MM.1S (cell line): ENCODE results near the gene TSC22D4.
"Not testable (repeated sequence)": the region's sequence is repeated elsewhere in the genome, so short reads cannot be mapped to it uniquely, and the experiment has no call there.

Experiments used
- DNase-seq: peaks from one replicate; pipeline ENCODE4 v3.0.0-alpha.2; 2015
- H2AFZ ChIP-seq: fragments of 300-600 bp; sonication (generic); 2 replicates; pipeline ENCODE4 v1.6.0; 2016; ENCODE audit warnings: antibody characterized with exemption, low read length
- H3F3A ChIP-seq: fragments of 300-600 bp; sonication (generic); 2 replicates; pipeline ENCODE4 v1.6.1; 2016; ENCODE audit warnings: mild to moderate bottlenecking, antibody characterized with exemption, low read length, moderate library complexity, mixed read lengths; ENCODE audit not compliant: insufficient read depth
- H3K27ac ChIP-seq: fragments of 300-600 bp; sonication (generic); 2 replicates; pipeline ENCODE4 v1.5.1; 2016; ENCODE audit warnings: mild to moderate bottlenecking, low read length
- H3K27me3 ChIP-seq: fragments of 300-600 bp; sonication (generic); replicated peaks from 2 replicates; pipeline ENCODE4 v1.6.0; 2016; ENCODE audit warnings: low read length; ENCODE audit not compliant: insufficient read depth
- H3K36me3 ChIP-seq: fragments of 300-600 bp; sonication (generic); replicated peaks from 2 replicates; pipeline ENCODE4 v1.6.1; 2016; ENCODE audit warnings: mild to moderate bottlenecking, low read length, mixed read lengths; ENCODE audit not compliant: insufficient read depth
- H3K4me1 ChIP-seq: fragments of 300-600 bp; sonication (generic); 2 replicates; pipeline ENCODE4 v1.6.1; 2016; ENCODE audit warnings: low read length, mixed read lengths
- H3K4me2 ChIP-seq: fragments of 300-600 bp; sonication (generic); 2 replicates; pipeline ENCODE4 v1.6.0; 2016; ENCODE audit warnings: low read depth, low read length
- H3K4me3 ChIP-seq: fragments of 300-600 bp; sonication (generic); 2 replicates; pipeline ENCODE4 v1.5.1; 2016; ENCODE audit warnings: low read length, mixed read lengths
- H3K79me2 ChIP-seq: fragments of 300-600 bp; sonication (generic); 2 replicates; pipeline ENCODE4 v1.6.1; 2016; ENCODE audit warnings: mixed run types, low read length, mixed read lengths
- H3K9ac ChIP-seq: fragments of 300-600 bp; sonication (generic); 2 replicates; pipeline ENCODE4 v1.6.1; 2016; ENCODE audit warnings: low read length, mixed read lengths
- H3K9me2 ChIP-seq: fragments of 300-600 bp; sonication (generic); replicated peaks from 2 replicates; pipeline ENCODE4 v1.6.1; 2016; ENCODE audit warnings: mild to moderate bottlenecking, low read length, mixed read lengths; ENCODE audit not compliant: insufficient read depth
- H3K9me3 ChIP-seq: fragments of 300-600 bp; sonication (generic); replicated peaks from 2 replicates; pipeline ENCODE4 v1.6.1; 2016; ENCODE audit warnings: mild to moderate bottlenecking, low read length, mixed read lengths; ENCODE audit not compliant: insufficient read depth
- H4K20me1 ChIP-seq: fragments of 300-600 bp; sonication (generic); 2 replicates; pipeline ENCODE4 v1.6.1; 2016; ENCODE audit warnings: mild to moderate bottlenecking, low read length, moderate library complexity, mixed read lengths; ENCODE audit not compliant: insufficient read depth
- CTCF ChIP-seq: fragments of 300-600 bp; sonication (generic); IDR thresholded peaks from 2 replicates; pipeline ENCODE4 v1.5.1; 2016; ENCODE audit warnings: antibody characterized with exemption, low read length, mixed read lengths
- EZH2 ChIP-seq: fragments of 300-600 bp; sonication (generic); optimal IDR thresholded peaks from 2 replicates; pipeline ENCODE3; 2017; ENCODE audit warnings: low read depth, mild to moderate bottlenecking, antibody characterized with exemption, low read length, mixed read lengths
- EZH2phosphoT487 ChIP-seq: fragments of 300-600 bp; sonication (generic); IDR thresholded peaks from 2 replicates; pipeline ENCODE4 v1.6.1; 2018; ENCODE audit warnings: antibody characterized with exemption, low read length

TSC22D4 gene

GRCh38 chr7:100452513-100452912 is 26.5 kb downstream of the TSC22D4 start:
- no peaks in the 10 kb centered on the region for H3K9me2 ChIP-seq
- H3K79me2 ChIP-seq = no peaks in the 10 kb centered on the region
- no peaks in the 10 kb centered on the region for H3K9me3 ChIP-seq
- no peak overlapping the region for H3K4me2 ChIP-seq
- H3K4me1 ChIP-seq = no peaks in the 10 kb centered on the region
- no peak overlapping the region for H2AFZ ChIP-seq
- no peaks in the 10 kb centered on the region for H3K36me3 ChIP-seq
- H3K27ac ChIP-seq = no peak overlapping the region
- no peaks in the 10 kb centered on the region for H3K27me3 ChIP-seq
- DNase-seq = no peak
- TF ChIP-seq EZH2phosphoT487 (no peak), CTCF (no peak), EZH2 (no peak)
- no peaks in the 10 kb centered on the region for H4K20me1 ChIP-seq
- no peak overlapping the region for H3K9ac ChIP-seq
- no peak overlapping the region for H3K4me3 ChIP-seq
- H3F3A ChIP-seq = no peaks in the 10 kb centered on the region

GRCh38 chr7:100449190-100449795 is 29.7 kb downstream of the TSC22D4 start:
- Histone ChIP-seq H3K9me3 (no peaks in the 10 kb centered on the region), H3K79me2 (no peaks in the 10 kb centered on the region), H4K20me1 (no peaks in the 10 kb centered on the region), H3K27me3 (no peaks in the 10 kb centered on the region), H3K27ac (no peak overlapping the region), H3K4me2 (no peak overlapping the region), H3K36me3 (no peaks in the 10 kb centered on the region), H3K9ac (no peak overlapping the region), H3K4me3 (no peak overlapping the region), H3F3A (no peaks in the 10 kb centered on the region), H3K4me1 (0 out of 2 replicates have a peak, but pooled peaks cover 10% of the 10 kb centered on the region), H2AFZ (no peak overlapping the region), H3K9me2 (no peaks in the 10 kb centered on the region)
- TF ChIP-seq CTCF = no peak
- no peak for TF ChIP-seq EZH2phosphoT487
- TF ChIP-seq EZH2 = no peak
- DNase-seq = no peak

- H4K20me1 ChIP-seq, H3K4me3 ChIP-seq, H3K27ac ChIP-seq, H3K4me2 ChIP-seq, DNase-seq, H3K4me1 ChIP-seq, H2AFZ ChIP-seq, H3K27me3 ChIP-seq, H3F3A ChIP-seq, H3K9me2 ChIP-seq, H3K36me3 ChIP-seq, H3K9ac ChIP-seq, H3K79me2 ChIP-seq, H3K9me3 ChIP-seq: not testable (repeated sequence)
These were observed 31.7 kb downstream of the TSC22D4 start for GRCh38 chr7:100447363-100447762.

GRCh38 chr7:100446040-100446439 is 33.0 kb downstream of the TSC22D4 start:
- no peak overlapping the region for H3K4me3 ChIP-seq
- DNase-seq = no peak
- TF ChIP-seq CTCF (no peak), EZH2phosphoT487 (no peak), EZH2 (no peak)

More at GRCh38 chr7:100446040-100446439, 33.0 kb downstream of the TSC22D4 start:
- no peak overlapping the region for H3K9ac ChIP-seq
- H3K79me2 ChIP-seq = no peaks in the 10 kb centered on the region
- H4K20me1 ChIP-seq = no peaks in the 10 kb centered on the region
- no peaks in the 10 kb centered on the region for H3K9me2 ChIP-seq
- H3K27me3 ChIP-seq = no peaks in the 10 kb centered on the region
- 0 out of 2 replicates have a peak, but pooled peaks cover 10% of the 10 kb centered on the region for H3K4me1 ChIP-seq
- H3K27ac ChIP-seq = no peak overlapping the region
- H3K36me3 ChIP-seq = no peaks in the 10 kb centered on the region
- no peaks in the 10 kb centered on the region for H3F3A ChIP-seq
- no peak overlapping the region for H3K4me2 ChIP-seq
- H2AFZ ChIP-seq = no peak overlapping the region
- H3K9me3 ChIP-seq = no peaks in the 10 kb centered on the region
